ENCODE results near the gene C2CD4D.

- TF ChIP-seq, protein P1, sequence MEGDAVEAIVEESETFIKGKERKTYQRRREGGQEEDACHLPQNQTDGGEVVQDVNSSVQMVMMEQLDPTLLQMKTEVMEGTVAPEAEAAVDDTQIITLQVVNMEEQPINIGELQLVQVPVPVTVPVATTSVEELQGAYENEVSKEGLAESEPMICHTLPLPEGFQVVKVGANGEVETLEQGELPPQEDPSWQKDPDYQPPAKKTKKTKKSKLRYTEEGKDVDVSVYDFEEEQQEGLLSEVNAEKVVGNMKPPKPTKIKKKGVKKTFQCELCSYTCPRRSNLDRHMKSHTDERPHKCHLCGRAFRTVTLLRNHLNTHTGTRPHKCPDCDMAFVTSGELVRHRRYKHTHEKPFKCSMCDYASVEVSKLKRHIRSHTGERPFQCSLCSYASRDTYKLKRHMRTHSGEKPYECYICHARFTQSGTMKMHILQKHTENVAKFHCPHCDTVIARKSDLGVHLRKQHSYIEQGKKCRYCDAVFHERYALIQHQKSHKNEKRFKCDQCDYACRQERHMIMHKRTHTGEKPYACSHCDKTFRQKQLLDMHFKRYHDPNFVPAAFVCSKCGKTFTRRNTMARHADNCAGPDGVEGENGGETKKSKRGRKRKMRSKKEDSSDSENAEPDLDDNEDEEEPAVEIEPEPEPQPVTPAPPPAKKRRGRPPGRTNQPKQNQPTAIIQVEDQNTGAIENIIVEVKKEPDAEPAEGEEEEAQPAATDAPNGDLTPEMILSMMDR (conservative IDR thresholded peaks at IDR 0.05; ENCODE audit: low read depth, low read length), result no peak
- TF ChIP-seq EZH2phosphoT487 (IDR thresholded peaks at IDR 0.05; ENCODE audit: borderline replicate concordance, low read length), result no peak
Observed at GRCh38 chr1:151813271-151813977, 26.2 kb downstream of the C2CD4D start.
